SH-SY5Y (cell line): Measurements from ENCODE around the gene KRTAP26-1.

Experiments
- GATA2 ChIP-seq: IDR thresholded peaks from 2 replicates; pipeline ENCODE4 v1.6.1; 2011; ENCODE audit warnings: mild to moderate bottlenecking, low read depth, low read length
- GATA3 ChIP-seq: IDR thresholded peaks from 2 replicates; pipeline ENCODE4 v1.6.1; 2011; ENCODE audit warnings: low read depth, mild to moderate bottlenecking, low read length, moderate library complexity

KRTAP26-1 gene, protein sequence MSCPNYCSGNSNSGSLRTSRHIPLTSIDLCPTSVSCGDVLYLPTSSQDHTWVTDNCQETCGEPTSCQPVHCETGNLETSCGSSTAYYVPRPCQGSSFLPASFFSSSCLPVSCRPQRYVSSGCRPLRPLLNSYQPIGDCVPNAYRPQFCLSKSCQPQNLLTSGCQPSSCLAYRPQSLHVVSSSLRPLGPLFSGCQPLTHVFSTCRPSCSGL

DNA sequence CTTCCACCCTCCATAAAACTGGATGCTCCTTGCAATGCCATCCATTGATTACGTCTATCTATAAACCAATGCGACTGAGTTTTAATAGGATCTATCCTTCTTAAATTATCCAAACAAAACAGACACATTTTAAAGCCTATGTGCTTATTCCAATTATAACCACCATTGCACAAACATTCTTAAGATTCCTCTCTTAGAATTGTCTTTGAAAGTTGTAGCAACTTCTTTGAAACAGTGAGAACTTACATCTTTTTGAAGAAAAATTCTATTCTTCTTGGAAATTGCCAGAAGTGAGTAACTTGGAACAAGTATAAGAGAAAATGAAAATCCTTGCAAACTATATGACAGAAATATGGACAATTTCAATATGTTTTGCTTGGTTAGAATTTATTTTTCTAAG is at the start of gene KRTAP26-1:
TSS of gene KRTAP26-1 (minus strand) at position 101 of the 400 bp plus-strand sequence. CDS start 280 bp downstream, outside the sequence.
- no peak for TF ChIP-seq GATA3

DNA sequence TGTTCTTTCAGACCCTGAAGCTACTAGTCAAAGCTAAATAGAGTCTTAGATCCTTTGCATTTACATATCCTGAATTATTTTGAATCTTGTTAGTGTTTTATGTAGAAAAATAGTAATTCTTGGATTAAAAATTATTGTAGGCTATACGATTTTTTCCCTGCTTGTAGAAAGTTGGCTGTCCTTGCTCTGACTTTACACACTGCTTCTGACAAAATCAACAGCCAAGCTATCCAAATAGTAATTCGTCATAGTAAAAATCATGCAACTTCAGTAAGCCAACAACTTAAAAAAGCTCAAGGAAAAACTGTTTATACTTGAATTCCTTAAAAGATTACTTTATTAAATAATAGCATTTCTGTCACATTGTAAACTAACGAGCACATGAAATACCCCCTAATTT is 35.8 kb upstream of the KRTAP26-1 start:
- no peak for TF ChIP-seq GATA2
- TF ChIP-seq GATA3 = no peak

- no peak for TF ChIP-seq GATA2
- TF ChIP-seq GATA3 = no peak
Measured at GRCh38 chr21:30354308-30355005, 34.3 kb upstream of the KRTAP26-1 start.

GRCh38 chr21:30351534-30351933 is 31.4 kb upstream of the KRTAP26-1 start:
- no peak for TF ChIP-seq GATA2

GRCh38 chr21:30349572-30349971 is 29.5 kb upstream of the KRTAP26-1 start:
- TF ChIP-seq GATA2 (no peak), GATA3 (no peak)

DNA sequence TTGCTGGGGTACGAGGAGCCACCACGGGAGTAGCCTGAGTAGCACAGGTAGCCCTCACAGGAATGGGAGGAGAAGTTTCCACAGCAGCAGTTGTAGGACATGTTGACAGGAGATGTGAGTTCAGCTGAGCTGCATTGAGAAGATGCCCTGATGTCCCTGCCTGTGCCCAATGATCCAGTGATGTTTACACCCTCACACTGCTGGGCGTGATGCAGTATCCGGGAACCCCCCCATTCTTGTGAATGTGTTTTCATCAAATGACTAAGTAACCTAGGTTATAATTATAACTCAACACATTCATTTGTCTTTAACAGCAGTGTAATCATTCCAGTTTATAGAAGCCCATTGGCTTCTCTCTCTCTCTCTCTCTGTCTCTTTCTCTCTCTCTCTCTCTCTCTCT is 28.4 kb upstream of the KRTAP26-1 start, which contains the start of gene KRTAP23-1:
TSS of gene KRTAP23-1 (minus strand) at position 101 of the 400 bp plus-strand sequence. CDS start at position 101, 0 bp downstream.
- TF ChIP-seq GATA2 = no peak
- TF ChIP-seq GATA3 = no peak

DNA sequence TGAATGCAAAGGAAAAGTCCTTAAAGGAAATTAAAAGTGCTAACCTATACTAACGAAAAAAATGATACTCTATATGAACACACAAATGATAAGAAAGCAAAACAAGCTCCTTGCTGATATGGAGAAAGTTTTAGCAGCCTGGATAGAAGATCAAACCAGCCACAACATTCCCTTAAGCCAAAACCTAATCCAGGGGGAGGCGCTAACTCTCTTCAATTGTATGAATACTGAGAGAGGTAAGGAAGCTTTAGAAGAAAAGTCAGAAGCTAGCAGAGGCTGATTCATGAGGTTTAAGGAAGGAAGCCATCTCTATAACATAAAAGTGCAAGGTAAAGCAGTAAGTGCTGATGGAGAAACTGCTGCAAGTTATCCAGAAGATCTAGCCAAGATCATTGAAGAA is 24.9 kb upstream of the KRTAP26-1 start:
- TF ChIP-seq GATA2 (no peak), GATA3 (no peak)

- TF ChIP-seq GATA2 = no peak
- TF ChIP-seq GATA3 = no peak
Measured at GRCh38 chr21:30340714-30341573, 20.8 kb upstream of the KRTAP26-1 start.

DNA sequence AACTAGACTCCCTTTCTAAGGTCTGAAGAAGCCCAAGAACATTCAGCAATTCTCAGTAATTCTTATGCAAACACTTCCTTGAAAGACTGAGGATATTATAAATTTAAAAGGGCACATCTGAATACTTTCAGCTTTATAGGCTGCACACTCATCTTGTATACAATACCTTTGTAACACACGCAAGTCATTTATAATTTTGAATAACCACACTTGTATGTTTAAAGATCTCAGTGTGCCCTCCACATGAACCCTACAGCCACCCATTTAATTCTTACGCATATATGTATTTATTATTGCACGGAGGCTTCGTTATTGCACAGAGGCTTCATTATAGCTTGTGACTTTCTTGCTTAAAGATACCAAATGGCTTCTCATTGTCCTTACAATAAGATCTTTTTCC is 18.6 kb upstream of the KRTAP26-1 start:
- TF ChIP-seq GATA3 = no peak
- TF ChIP-seq GATA2 = no peak

- no peak for TF ChIP-seq GATA3
- TF ChIP-seq GATA2 = no peak
Measured at GRCh38 chr21:30337772-30338171, 17.7 kb upstream of the KRTAP26-1 start.

GRCh38 chr21:30337276-30337744 is 17.2 kb upstream of the KRTAP26-1 start, which contains the start of gene KRTAP27-1:
TSS of gene KRTAP27-1 (minus strand) at chr21:30337694. CDS start at chr21:30337668, 26 bp downstream.
- TF ChIP-seq GATA3 (no peak), GATA2 (no peak)

DNA sequence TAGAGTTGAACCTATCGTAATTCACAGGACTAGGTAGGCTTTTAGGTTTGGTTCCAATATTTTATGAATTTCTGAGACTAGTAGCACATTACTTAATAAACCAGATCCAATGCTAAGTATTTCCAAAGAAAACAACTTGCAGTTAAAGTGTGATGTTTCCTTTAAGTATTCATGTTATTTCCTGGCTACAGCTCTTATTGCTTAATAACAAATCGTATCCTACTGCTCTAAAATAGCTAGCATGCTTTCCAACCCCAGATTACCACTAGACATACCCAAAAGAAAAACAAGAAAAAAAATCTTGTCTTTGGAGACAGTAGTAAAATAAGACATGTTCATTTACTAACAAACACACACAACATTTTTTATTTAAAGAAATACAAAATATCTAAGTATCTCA is 16.5 kb upstream of the KRTAP26-1 start:
- TF ChIP-seq GATA2 (no peak), GATA3 (no peak)

GRCh38 chr21:30333736-30334135 is 13.6 kb upstream of the KRTAP26-1 start:
- TF ChIP-seq GATA2 (no peak), GATA3 (no peak)

DNA sequence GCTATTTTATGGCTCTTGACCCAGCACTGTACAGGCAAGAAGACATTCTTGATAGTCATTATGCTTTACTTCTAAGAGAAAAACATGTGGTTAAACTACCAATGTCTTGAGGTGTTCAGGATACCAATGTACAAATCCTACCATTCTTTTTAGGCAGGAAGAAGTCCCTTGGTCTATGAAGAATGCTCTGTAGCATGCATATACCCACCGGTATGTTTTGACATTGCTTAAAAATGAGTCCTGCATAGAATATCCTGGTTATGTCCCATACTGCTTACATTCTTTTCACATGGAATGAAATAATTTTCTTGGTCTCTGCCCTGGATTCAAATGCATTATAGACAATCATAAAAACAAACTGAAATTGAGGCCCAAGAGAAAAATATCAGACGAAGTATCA is 12.6 kb upstream of the KRTAP26-1 start:
- TF ChIP-seq GATA2 (no peak), GATA3 (no peak)

- TF ChIP-seq GATA3 = no peak
- no peak for TF ChIP-seq GATA2
Measured at GRCh38 chr21:30329203-30329875, 9.2 kb upstream of the KRTAP26-1 start.

- no peak for TF ChIP-seq GATA2
- no peak for TF ChIP-seq GATA3
Measured at GRCh38 chr21:30326390-30326789, 6.3 kb upstream of the KRTAP26-1 start.
